ENCODE results near the gene FAM237B. TPM values are rescaled to one million over a fixed set of nuclear protein-coding genes. Genes with fewer than 3 reads are reported as not detected.

FAM237B gene
- total RNA-seq, 4 donors from 2014 or later = not detected

DNA sequence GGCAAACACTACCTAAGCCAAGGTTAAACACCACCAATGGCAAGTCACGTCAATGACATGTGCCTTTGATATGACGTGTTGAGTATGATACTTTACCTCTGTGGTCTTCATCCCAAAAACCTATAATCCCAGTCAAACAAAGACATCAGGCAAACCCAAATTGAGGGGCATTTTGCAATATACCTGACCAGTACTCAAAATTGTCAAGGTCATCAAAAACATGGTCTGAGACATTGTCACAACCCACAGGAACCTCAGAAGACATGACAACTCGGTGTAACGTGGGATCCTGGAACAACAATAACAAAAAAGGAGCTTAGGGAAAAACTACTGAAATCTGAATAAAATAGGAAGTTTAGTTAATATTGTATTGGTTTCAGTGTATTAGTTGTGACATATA is 7.2 kb downstream of the FAM237B start:
- in situ Hi-C loops (cut with MboI; ENCODE audit: low sequenced_read_pairs in 4 of 4) = no loop called here
- ATAC-seq (no peak), DNase-seq (no peak)
- intact Hi-C loops (cut with DNase I; ENCODE audit: low total_unique reads) = loop anchor here (5.0 kb wide), 1 partner anchor 113 kb away; no protein-coding TSS in a partner anchor
- Histone ChIP-seq H3K27me3 (peaks cover 0 to under 1% (median 0%) of the 10 kb centered on the region in 3 donors), H3K27ac (no peak overlapping the region), H3K9me3 (no peaks in the 10 kb centered on the region), H3K36me3 (no peaks in the 10 kb centered on the region), H3K4me3 (no peak overlapping the region), H3K4me1 (no peaks in the 10 kb centered on the region)
- TF ChIP-seq POLR2A (IDR thresholded peaks at IDR 0.05) = no peak
- TF ChIP-seq, protein P1, sequence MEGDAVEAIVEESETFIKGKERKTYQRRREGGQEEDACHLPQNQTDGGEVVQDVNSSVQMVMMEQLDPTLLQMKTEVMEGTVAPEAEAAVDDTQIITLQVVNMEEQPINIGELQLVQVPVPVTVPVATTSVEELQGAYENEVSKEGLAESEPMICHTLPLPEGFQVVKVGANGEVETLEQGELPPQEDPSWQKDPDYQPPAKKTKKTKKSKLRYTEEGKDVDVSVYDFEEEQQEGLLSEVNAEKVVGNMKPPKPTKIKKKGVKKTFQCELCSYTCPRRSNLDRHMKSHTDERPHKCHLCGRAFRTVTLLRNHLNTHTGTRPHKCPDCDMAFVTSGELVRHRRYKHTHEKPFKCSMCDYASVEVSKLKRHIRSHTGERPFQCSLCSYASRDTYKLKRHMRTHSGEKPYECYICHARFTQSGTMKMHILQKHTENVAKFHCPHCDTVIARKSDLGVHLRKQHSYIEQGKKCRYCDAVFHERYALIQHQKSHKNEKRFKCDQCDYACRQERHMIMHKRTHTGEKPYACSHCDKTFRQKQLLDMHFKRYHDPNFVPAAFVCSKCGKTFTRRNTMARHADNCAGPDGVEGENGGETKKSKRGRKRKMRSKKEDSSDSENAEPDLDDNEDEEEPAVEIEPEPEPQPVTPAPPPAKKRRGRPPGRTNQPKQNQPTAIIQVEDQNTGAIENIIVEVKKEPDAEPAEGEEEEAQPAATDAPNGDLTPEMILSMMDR (IDR thresholded peaks at IDR 0.05 in 4 of 5, conservative IDR thresholded peaks at IDR 0.05 in 1 of 5) = no peak

DNA sequence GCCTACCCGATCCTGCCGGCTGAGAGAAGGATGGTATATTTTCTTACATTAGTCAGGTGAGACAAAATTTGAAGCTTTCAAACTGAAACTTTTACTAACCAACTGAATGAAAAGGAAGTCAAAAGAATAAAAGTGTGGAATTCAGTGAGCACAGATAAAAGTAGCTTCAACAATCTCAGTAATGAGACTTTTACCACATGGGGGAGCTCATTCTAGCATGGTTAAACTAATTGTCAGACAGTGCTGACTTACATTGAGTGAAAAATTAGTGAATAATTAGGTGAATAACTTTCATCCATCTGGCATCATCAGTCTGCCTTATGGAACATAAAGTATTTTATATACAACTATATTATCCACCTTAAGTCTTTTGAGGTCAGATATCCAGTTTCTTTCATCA is 8.4 kb downstream of the FAM237B start:
- Histone ChIP-seq H3K27me3 (no peaks in the 10 kb centered on the region), H3K4me3 (no peak overlapping the region), H3K27ac (no peak overlapping the region), H3K4me1 (no peaks in the 10 kb centered on the region), H3K36me3 (no peaks in the 10 kb centered on the region), H3K9me3 (no peaks in the 10 kb centered on the region)
- TF ChIP-seq, protein P1 (IDR thresholded peaks at IDR 0.05 in 4 of 5, conservative IDR thresholded peaks at IDR 0.05 in 1 of 5) = no peak
- TF ChIP-seq POLR2A (IDR thresholded peaks at IDR 0.05) = no peak
- ATAC-seq = no peak
- in situ Hi-C loops (cut with MboI; ENCODE audit: low sequenced_read_pairs in 4 of 4) (no loop called here), intact Hi-C loops (cut with DNase I; ENCODE audit: low total_unique reads) (loop anchor here (5.0 kb wide), 1 partner anchor 115 kb away; no protein-coding TSS in a partner anchor)
- no peak for DNase-seq

DNA sequence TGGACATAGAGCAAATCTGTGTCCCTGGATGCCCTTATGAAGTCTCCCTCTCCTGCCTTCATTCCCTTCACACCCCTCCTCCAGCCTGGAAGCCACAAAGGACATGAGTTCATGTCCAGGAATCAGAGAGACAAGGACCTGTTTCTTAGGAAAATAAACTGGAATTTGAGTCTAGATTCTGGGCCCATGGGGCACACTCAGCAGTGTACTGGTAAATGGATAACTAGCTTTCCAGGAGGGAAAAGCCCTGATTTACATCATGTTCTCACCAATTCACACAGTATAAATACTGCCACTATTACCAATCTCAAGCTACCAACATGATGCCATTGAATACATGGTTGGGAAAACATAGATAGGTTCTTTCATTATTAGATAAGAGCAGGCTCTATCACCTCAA is 9.9 kb downstream of the FAM237B start:
- in situ Hi-C loops (cut with MboI; ENCODE audit: low sequenced_read_pairs in 4 of 4) = no loop called here
- H3K9me3 ChIP-seq = no peaks in the 10 kb centered on the region
- H3K27me3 ChIP-seq = no peaks in the 10 kb centered on the region
- intact Hi-C loops (cut with DNase I; ENCODE audit: low total_unique reads) = loop anchor here (5.0 kb wide), 1 partner anchor 116 kb away; no protein-coding TSS in a partner anchor
- no peak for TF ChIP-seq POLR2A (IDR thresholded peaks at IDR 0.05)
- TF ChIP-seq, protein P1 (IDR thresholded peaks at IDR 0.05 in 4 of 5, conservative IDR thresholded peaks at IDR 0.05 in 1 of 5) = no peak
- no peaks in the 10 kb centered on the region for H3K36me3 ChIP-seq
- H3K4me3 ChIP-seq = no peak overlapping the region
- ATAC-seq (no peak), DNase-seq (no peak)
- H3K27ac ChIP-seq = no peak overlapping the region
- no peaks in the 10 kb centered on the region for H3K4me1 ChIP-seq

DNA sequence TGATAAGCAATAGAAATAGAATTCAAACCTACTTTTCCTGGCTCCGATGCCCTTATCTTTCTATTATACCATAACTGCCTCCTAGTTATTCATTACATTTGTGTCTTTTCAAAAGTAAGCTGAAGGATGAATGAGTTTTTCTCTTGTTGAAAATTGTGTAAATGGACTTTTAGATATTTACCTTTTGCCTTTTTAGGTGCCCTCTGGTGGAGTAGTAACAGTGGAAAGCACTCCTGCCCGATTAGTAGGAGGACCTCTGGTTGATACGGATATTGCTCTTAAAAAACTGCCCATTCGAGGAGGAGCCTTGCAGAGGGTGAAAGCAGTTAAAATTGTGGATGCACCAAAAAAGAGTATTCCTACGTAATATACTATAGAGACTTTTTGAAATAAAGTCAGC is 11.2 kb downstream of the FAM237B start:
- TF ChIP-seq POLR2A (IDR thresholded peaks at IDR 0.05) = no peak
- TF ChIP-seq, protein P1 (IDR thresholded peaks at IDR 0.05 in 4 of 5, conservative IDR thresholded peaks at IDR 0.05 in 1 of 5) = no peak
- in situ Hi-C loops (cut with MboI; ENCODE audit: low sequenced_read_pairs in 4 of 4) (no loop called here), intact Hi-C loops (cut with DNase I; ENCODE audit: low total_unique reads) (loop anchor here (5.0 kb wide), 1 partner anchor 117 kb away; no protein-coding TSS in a partner anchor)
- Histone ChIP-seq H3K4me3 (no peak overlapping the region), H3K4me1 (no peaks in the 10 kb centered on the region), H3K9me3 (no peaks in the 10 kb centered on the region), H3K27me3 (no peaks in the 10 kb centered on the region), H3K36me3 (no peaks in the 10 kb centered on the region), H3K27ac (no peak overlapping the region)
- ATAC-seq (no peak), DNase-seq (no peak)

DNA sequence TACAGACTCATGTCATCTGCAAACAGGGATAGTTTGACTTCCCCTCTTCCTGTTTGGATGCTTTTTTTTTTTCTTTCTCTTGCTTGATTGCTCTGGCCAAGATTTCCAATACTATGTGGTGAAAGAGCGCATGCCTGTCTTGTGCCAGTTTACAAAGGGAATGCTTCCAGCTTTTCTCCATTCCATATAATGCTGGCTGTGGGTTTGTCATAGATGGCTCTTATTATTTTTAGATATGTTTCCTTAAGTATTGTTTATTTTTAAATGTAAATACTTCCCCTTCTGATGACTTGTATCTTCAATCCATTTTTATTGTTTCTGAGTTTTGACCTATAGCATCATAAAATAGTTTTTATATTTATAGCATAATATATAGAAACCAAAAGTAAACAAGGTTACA is 17.9 kb downstream of the FAM237B start:
- TF ChIP-seq, protein P1 (IDR thresholded peaks at IDR 0.05 in 4 of 5, conservative IDR thresholded peaks at IDR 0.05 in 1 of 5) = no peak
- no peak for TF ChIP-seq POLR2A (IDR thresholded peaks at IDR 0.05)
- in situ Hi-C loops (cut with MboI; ENCODE audit: low sequenced_read_pairs in 4 of 4) (no loop called here), intact Hi-C loops (cut with DNase I; ENCODE audit: low total_unique reads) (no loop called here)
- H3K4me1 ChIP-seq = no peaks in the 10 kb centered on the region
- H3K9me3 ChIP-seq = no peaks in the 10 kb centered on the region
- no peak overlapping the region for H3K4me3 ChIP-seq
- no peak for ATAC-seq
- H3K27ac ChIP-seq = no peak overlapping the region
- no peaks in the 10 kb centered on the region for H3K27me3 ChIP-seq
- H3K36me3 ChIP-seq = no peaks in the 10 kb centered on the region
- no peak for DNase-seq

Measured in gastrocnemius medialis (tissue), 4 donors.